ENCODE measurements around the gene RNF181.

GRCh38 chr2:85606116-85606455, 10.5 kb downstream of the RNF181 start:
- no peak for TF ChIP-seq EZH2 (optimal IDR thresholded peaks at IDR 0.05; ENCODE audit: low read depth, low read length)
- TF ChIP-seq CTCF (IDR thresholded peaks at IDR 0.05; ENCODE audit: low read length): no peak
- no peak for TF ChIP-seq EZH2phosphoT487 (IDR thresholded peaks at IDR 0.05; ENCODE audit: low read length)

All from MM.1S (cell line).